ENCODE measurements around the gene JAK1.
"Not testable (repeated sequence)": the region's sequence is repeated elsewhere in the genome, so short reads cannot be mapped to it uniquely, and the experiment has no call there.

The JAK1 gene

GRCh38 chr1:64829411-64830029 is 136.8 kb downstream of the JAK1 start:
- DNase-seq, result no peak

DNA sequence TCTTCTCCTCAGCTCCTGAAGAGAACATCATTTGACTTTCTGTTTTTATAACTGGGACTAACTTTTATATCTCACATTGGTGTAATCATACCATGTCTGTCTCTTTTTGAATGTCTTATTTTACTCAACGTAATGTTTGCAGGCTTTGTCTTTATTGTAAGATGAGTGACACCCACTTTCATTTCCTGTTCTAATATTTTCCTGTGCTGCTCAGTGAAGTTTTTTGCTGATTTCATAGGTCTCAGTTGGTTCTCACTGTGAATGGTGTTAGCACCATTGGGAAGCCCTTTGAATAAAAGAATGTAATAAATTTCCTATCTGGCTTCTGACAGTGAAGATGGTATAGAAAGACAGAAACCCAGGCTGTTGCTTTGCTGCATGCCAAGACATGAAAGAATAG is 137.5 kb downstream of the JAK1 start:
- peak in 1 of 5 donors; percentile 31 for DNase-seq

DNA sequence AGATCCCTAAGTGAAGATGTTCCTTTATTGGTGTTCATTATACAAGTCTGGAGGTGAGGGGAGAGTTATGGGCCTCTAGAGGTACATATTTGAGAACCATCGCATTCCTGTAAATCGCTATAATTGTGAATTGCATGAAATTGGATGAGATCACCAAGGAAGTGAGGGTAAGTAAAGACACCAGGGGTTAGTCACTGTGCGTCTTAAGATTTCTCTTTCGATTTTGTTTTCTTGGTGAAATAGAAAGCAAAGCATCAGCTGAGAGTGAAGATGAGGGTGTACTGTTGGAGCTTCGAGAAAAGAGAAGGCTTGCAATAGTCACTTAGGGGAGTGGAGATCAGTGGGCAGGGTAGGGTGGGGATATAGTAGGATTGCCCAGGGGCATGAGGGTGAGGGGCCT is 139.4 kb downstream of the JAK1 start:
- peak in 1 of 5 donors; percentile 69 for DNase-seq

DNA sequence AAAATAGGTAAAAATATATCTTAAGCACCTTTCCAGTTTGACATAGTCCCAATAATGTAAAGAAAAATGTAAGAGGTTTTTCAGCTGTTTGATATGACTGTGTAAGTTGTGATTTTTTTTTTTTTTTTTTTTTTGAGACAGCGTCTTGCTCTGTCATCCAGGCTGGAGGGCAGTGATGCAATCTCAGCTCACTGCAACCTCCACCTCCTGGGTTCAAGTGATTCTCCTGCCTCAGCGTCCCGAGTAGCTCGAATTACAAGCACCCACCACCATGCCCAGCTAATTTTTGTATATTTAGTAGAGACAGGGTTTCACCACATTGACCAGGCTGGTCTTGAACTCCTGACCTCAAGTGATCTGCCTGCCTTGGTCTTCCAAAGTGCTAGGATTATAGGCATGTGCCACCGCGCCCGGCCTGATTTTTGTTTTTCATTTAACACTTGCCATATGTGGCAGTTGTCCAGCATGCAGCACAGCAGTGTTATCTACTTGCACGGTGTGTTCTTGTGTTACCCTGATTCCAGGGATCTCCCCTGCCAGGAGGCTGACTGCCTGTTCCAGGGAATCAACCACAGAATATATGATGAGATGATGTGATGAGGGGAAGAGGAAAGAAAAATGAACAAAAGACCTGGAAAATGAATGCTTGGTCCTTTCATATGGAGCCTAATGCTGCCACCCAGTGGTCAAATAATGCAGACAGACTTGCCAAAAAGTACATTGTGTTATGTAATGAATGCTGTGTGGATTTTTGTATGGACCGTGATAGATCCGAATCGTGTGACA is 142.5 kb downstream of the JAK1 start:
- peak in 4 of 5 donors; percentile 35 to 57 (median 50) for DNase-seq

GRCh38 chr1:64822621-64823020 is 143.7 kb downstream of the JAK1 start:
- DNase-seq, result no peak

GRCh38 chr1:64820572-64820971 is 145.8 kb downstream of the JAK1 start:
- not testable (repeated sequence) for DNase-seq

- not testable (repeated sequence) for DNase-seq
These were observed 149.0 kb downstream of the JAK1 start for GRCh38 chr1:64817364-64817763.

DNA sequence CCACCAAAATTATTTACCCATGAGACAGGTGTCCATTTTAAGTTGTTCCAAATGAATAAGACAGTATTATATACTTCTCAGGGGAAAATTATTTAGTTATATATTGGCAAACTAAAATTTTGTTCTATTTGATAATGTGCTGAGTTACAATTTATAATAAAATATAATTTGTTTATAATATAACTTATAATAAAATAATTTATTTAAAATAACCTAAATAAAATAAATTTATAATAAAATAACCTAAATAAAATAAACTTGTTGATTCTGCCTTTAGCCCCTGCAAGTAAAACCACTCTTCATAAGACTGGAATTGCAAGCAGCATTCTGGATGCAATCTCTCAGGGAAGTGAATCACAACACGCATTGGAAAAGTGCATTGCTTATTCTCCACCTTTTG is 151.9 kb downstream of the JAK1 start:
- DNase-seq, result no peak

DNA sequence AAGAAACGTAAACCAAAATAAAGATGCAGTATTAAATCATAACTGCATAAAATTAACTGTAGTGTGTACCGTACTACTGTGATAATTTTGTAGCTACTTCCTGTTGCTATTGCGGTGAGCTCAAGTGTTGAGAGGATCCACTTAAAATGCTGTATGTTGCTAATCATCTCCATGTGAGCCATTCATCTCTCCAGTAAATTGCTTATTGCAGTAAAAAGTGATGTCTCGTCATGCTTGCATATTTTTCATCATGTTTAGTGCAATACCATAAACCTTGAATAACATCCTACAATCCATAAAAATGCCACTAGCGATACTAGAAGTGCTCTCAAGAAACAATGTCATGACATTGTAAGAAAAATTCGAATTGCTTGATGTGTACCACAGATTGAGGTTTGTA is 155.2 kb downstream of the JAK1 start:
- DNase-seq, result no peak

GRCh38 chr1:64810001-64810400 is 156.3 kb downstream of the JAK1 start:
- DNase-seq, result no peak

DNA sequence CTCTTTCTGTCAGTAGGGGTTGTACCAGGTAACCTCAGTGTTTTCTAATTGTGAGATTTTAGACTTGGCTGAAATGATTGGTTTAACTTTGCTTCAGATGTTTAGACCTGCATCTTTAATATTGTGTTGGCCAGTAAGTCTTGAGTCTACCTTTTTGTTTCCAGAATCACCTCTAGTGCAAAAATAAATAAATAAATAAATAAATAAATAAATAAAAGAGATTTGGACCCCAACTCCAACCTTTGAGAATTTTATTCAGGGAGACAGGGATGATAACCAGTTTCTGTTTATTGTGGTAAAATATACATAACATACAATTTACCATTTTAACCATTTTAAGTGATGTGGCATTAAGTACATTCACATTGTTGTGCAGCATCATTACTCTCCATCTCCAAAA is 157.0 kb downstream of the JAK1 start:
- DNase-seq, result no peak

DNA sequence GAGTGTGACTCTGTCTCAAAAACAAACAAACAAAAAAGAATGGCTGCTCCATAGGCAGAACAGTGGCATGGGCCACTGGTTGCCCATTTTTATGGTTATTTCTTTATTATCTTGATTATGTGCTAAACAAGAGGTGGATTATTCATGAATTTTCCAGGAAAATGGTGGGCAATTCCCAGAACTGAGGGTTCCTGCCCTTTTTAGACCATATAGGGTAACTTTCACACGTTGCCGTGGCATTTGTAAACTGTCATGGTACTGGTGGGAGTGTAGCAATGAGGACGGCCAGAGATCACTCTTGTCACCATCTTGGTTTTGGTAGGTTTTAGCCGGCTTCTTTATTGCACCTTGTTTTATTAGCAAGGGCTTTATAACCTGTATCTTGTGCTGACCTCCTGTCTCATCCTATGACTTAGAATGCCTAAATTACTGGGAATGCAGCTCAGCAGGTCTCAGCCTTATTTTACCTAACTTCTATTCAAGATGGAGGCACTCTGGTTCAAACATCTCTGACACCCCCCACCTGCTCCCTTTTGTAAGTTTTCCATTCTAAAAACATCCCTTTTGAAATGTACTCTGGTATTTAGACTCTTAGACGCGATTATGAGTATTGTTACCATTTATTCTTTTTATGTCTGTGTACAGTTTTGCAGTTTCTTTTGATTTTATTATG is 164.4 kb downstream of the JAK1 start:
- no peak for DNase-seq

DNA sequence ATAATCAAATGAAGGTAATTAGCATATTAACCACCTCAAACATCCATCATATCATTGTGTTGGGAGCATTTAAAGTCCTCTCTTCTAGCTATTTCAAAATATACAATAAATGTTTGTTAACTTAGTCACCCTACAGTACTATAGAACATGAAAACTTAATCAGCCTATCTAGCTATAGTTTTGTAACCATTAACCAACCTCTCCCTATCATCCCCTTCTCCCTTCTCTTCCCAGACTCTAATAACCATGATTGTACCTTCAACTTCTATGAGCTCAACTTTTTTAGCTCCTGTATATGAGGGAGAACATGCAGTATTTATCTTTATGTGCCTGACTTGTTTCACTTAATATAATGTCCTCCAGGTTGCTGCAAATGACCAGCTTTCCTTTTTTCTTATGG is 167.5 kb downstream of the JAK1 start:
- DNase-seq, result no peak

GRCh38 chr1:64790832-64791487 is 175.4 kb downstream of the JAK1 start:
- no peak for DNase-seq
